ENCODE data around the gene GREB1. TPM values are rescaled to one million over a fixed set of nuclear protein-coding genes. Genes with fewer than 3 reads are reported as not detected.

GREB1 gene
- total and polyA plus RNA-seq, 7 experiments from 2014 or later = 0.14 to 0.82 (median 0.25) TPM; not detected in 3

DNA sequence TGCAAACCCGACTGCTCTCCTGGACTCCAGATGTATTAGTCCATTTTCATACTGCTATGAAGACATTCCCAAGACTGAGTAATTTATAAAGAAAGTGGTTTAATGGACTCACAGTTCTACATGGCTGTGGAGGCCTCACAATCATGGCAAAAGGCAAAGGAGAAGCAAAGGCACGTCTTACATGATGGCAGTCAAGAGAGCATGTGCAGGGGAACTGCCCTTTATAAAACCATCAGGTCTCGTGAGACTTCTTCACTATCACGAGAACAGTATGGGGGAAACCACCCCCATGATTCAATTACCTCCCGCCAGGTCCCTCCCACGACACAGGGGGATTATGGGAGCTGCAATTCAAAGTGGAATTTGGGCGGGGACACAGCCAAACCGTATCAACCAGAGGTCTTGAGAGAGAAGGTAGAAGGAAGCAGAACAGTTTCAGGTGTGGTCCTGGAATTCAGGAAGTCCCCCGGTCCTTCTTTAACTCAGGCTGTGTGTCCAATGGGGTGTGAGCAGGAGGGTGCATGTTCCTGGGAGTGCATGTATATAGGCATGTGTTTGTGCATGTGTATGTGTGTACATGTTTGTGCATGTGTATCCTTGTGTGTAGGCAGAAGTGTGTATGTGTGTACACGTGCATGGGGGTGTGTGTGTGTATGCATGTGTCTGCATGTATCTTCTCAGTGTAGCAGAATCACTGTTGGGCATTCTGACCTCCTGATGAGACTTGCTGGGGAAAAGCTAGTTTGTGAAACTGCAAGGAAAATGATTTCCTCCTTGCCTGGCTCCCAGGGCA, 46.2 kb downstream of the GREB1 start:
- H3K27ac Mint-ChIP-seq = no peak overlapping the region
- ChIA-PET POLR2A (no interaction called here), CTCF (no interaction called here)
- H3K4me1 Mint-ChIP-seq = peaks cover 0 to 7% (median 3%) of the 10 kb centered on the region in 7 donors
- no peaks in the 10 kb centered on the region for H3K9me3 Mint-ChIP-seq
- intact Hi-C loops (cut with micrococcal nuclease) = loop anchor here in 1 of 2 donors (10.0 kb wide), 1 partner anchor 195 kb away; no protein-coding TSS in a partner anchor
- H3K9me3 ChIP-seq (ENCODE audit: control insufficient read depth in 2 of 3, low read length in 3 of 3) = no peaks in the 10 kb centered on the region
- no peak for ATAC-seq
- no peaks in the 10 kb centered on the region for H3K4me1 ChIP-seq (ENCODE audit: control insufficient read depth in 2 of 2, insufficient read depth in 2 of 2, low read length in 2 of 2)
- H3K4me3 Mint-ChIP-seq = no peak overlapping the region
- H3K27me3 Mint-ChIP-seq = peaks cover 0 to 3% (median 0%) of the 10 kb centered on the region in 5 donors
- no peak overlapping the region for H3K27ac ChIP-seq (ENCODE audit: low read depth, low read length)
- no peak for DNase-seq
- no peaks in the 10 kb centered on the region for H3K36me3 ChIP-seq (ENCODE audit: control insufficient read depth in 2 of 3, insufficient read depth in 3 of 3, low read length in 3 of 3)
- no peaks in the 10 kb centered on the region for H3K36me3 Mint-ChIP-seq
- no peaks in the 10 kb centered on the region for H3K27me3 ChIP-seq (ENCODE audit: control insufficient read depth in 2 of 2, insufficient read depth in 2 of 2, low read length in 2 of 2)
- H3K4me3 ChIP-seq (ENCODE audit: low read length) = no peak overlapping the region

DNA sequence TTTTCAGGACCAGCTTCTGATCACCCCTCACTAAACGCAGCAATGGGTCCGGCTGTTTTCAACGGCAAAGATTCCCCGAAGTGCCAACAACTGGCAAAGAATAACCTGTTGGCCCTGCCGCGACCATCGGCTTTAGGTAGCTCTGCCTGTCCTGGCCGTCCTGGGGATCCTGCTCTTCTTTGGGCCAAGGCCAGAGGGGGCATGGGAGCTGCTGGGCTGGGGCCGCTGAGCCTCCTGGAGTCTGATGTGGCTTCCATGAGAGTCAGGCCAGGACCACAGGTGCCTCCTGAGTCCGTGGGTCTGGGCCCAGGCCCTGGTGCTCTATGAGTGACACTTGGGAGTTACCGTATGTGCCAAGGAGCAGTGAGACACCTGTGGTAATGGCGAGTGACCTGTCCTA, 46.9 kb downstream of the GREB1 start:
- no peaks in the 10 kb centered on the region for H3K9me3 Mint-ChIP-seq
- Histone ChIP-seq H3K27ac (ENCODE audit: low read depth, low read length) (no peak overlapping the region), H3K9me3 (ENCODE audit: control insufficient read depth in 2 of 3, low read length in 3 of 3) (no peaks in the 10 kb centered on the region), H3K4me1 (ENCODE audit: control insufficient read depth in 2 of 2, insufficient read depth in 2 of 2, low read length in 2 of 2) (no peaks in the 10 kb centered on the region), H3K27me3 (ENCODE audit: control insufficient read depth in 2 of 2, insufficient read depth in 2 of 2, low read length in 2 of 2) (peaks cover 0 to 1% of the 10 kb centered on the region in 2 donors), H3K36me3 (ENCODE audit: control insufficient read depth in 2 of 3, insufficient read depth in 3 of 3, low read length in 3 of 3) (no peaks in the 10 kb centered on the region), H3K4me3 (ENCODE audit: low read length) (no peak overlapping the region)
- H3K4me3 Mint-ChIP-seq = no peak overlapping the region
- ATAC-seq (no peak), DNase-seq (no peak)
- intact Hi-C loops (cut with micrococcal nuclease) = loop anchor here in 1 of 2 donors (10.0 kb wide), 1 partner anchor 194 kb away; no protein-coding TSS in a partner anchor
- CTCF ChIA-PET = no interaction called here
- H3K27ac Mint-ChIP-seq = no peak overlapping the region
- no peaks in the 10 kb centered on the region for H3K36me3 Mint-ChIP-seq
- H3K27me3 Mint-ChIP-seq = peaks cover 0 to 3% (median 3%) of the 10 kb centered on the region in 5 donors
- peaks cover 0 to 7% (median 3%) of the 10 kb centered on the region in 7 donors for H3K4me1 Mint-ChIP-seq
- POLR2A ChIA-PET = no interaction called here

DNA sequence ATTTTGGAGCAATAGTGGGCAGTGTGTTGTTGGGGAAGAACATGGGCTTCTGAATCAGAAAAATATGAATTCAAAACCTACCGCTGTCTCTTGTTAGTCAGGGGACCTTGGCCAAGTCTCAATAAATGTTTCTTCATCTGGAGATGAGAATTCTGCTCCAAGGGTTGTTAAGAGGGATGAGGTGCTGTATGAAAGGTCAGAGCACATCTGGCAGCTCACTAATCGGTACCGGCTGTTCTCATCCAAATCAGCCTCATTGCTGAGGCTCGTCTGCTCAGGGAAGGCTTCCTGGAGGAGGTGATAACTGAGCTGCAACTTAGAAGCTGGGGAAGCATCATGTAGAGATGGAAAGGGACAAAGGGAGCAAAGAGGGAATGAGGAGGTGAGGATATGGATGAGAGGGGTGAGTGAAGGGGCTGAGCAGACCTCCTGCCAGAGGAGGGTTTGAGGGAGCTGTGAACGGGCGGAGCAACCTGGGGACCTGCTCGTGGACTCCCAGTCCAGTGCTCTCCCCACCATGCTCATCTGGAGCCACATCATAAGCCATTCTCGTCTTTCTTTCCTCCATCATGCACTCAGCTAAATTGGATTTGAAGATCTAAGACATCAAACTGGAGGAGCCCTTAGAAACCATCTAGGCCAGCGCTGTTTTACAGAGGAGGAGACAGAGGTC, 47.4 kb downstream of the GREB1 start:
- intact Hi-C loops (cut with micrococcal nuclease) = loop anchor here in 1 of 2 donors (10.0 kb wide), 1 partner anchor 194 kb away; no protein-coding TSS in a partner anchor
- H3K27me3 Mint-ChIP-seq = peaks cover 0 to 4% (median 3%) of the 10 kb centered on the region in 5 donors
- ChIA-PET POLR2A (no interaction called here), CTCF (interaction anchor here (1.6 to 3.6 kb wide), 4 partner anchors 10 to 451 kb away, joined by 4 to 19 read pairs (median 6); a partner anchor contains a TSS)
- Histone ChIP-seq H3K36me3 (ENCODE audit: control insufficient read depth in 2 of 3, insufficient read depth in 3 of 3, low read length in 3 of 3) (no peaks in the 10 kb centered on the region), H3K27ac (ENCODE audit: low read depth, low read length) (no peak overlapping the region), H3K27me3 (ENCODE audit: control insufficient read depth in 2 of 2, insufficient read depth in 2 of 2, low read length in 2 of 2) (peaks cover 0 to 3% of the 10 kb centered on the region in 2 donors), H3K4me3 (ENCODE audit: low read length) (no peak overlapping the region), H3K4me1 (ENCODE audit: control insufficient read depth in 2 of 2, insufficient read depth in 2 of 2, low read length in 2 of 2) (no peaks in the 10 kb centered on the region), H3K9me3 (ENCODE audit: control insufficient read depth in 2 of 3, low read length in 3 of 3) (no peaks in the 10 kb centered on the region)
- H3K27ac Mint-ChIP-seq = no peak overlapping the region
- no peaks in the 10 kb centered on the region for H3K36me3 Mint-ChIP-seq
- H3K4me3 Mint-ChIP-seq = no peak overlapping the region
- peaks cover 0 to 7% (median 3%) of the 10 kb centered on the region in 7 donors for H3K4me1 Mint-ChIP-seq
- H3K9me3 Mint-ChIP-seq = no peaks in the 10 kb centered on the region
- no peak for DNase-seq
- no peak for ATAC-seq

GRCh38 chr2:11581797-11582611, 48.2 kb downstream of the GREB1 start:
- ChIA-PET CTCF (interaction anchor here (0.9 to 3.6 kb wide), 7 partner anchors 9 to 747 kb away, joined by 3 to 19 read pairs (median 4); a partner anchor contains a TSS), POLR2A (no interaction called here)
- Histone ChIP-seq H3K36me3 (ENCODE audit: control insufficient read depth in 2 of 3, insufficient read depth in 3 of 3, low read length in 3 of 3) (no peaks in the 10 kb centered on the region), H3K27ac (ENCODE audit: low read depth, low read length) (no peak overlapping the region), H3K4me3 (ENCODE audit: low read length) (no peak overlapping the region), H3K27me3 (ENCODE audit: control insufficient read depth in 2 of 2, insufficient read depth in 2 of 2, low read length in 2 of 2) (peaks cover 0 to 3% of the 10 kb centered on the region in 2 donors), H3K9me3 (ENCODE audit: control insufficient read depth in 2 of 3, low read length in 3 of 3) (no peaks in the 10 kb centered on the region), H3K4me1 (ENCODE audit: control insufficient read depth in 2 of 2, insufficient read depth in 2 of 2, low read length in 2 of 2) (no peaks in the 10 kb centered on the region)
- H3K36me3 Mint-ChIP-seq = no peaks in the 10 kb centered on the region
- ATAC-seq = no peak
- H3K4me1 Mint-ChIP-seq = peaks cover 0 to 7% (median 3%) of the 10 kb centered on the region in 7 donors
- H3K27ac Mint-ChIP-seq = no peak overlapping the region
- H3K9me3 Mint-ChIP-seq = no peaks in the 10 kb centered on the region
- H3K4me3 Mint-ChIP-seq = no peak overlapping the region
- no peak for DNase-seq
- H3K27me3 Mint-ChIP-seq = peaks cover 0 to 4% (median 3%) of the 10 kb centered on the region in 5 donors
- intact Hi-C loops (cut with micrococcal nuclease) = loop anchor here (1.0 to 10.0 kb wide), 2 partner anchors 104 to 193 kb away; no protein-coding TSS in a partner anchor

- ChIA-PET CTCF (interaction anchor here (0.9 to 3.6 kb wide), 8 partner anchors 8 to 747 kb away, joined by 3 to 19 read pairs (median 4); a partner anchor contains a TSS), POLR2A (no interaction called here)
- no peak overlapping the region for H3K4me3 Mint-ChIP-seq
- peaks cover 0 to 4% (median 3%) of the 10 kb centered on the region in 5 donors for H3K27me3 Mint-ChIP-seq
- DNase-seq = no peak
- ATAC-seq = no peak
- H3K4me3 ChIP-seq (ENCODE audit: low read length) = no peak overlapping the region
- no peak overlapping the region for H3K27ac ChIP-seq (ENCODE audit: low read depth, low read length)
- H3K4me1 ChIP-seq (ENCODE audit: control insufficient read depth in 2 of 2, insufficient read depth in 2 of 2, low read length in 2 of 2) = no peaks in the 10 kb centered on the region
- H3K36me3 ChIP-seq (ENCODE audit: control insufficient read depth in 2 of 3, insufficient read depth in 3 of 3, low read length in 3 of 3) = no peaks in the 10 kb centered on the region
- no peaks in the 10 kb centered on the region for H3K9me3 Mint-ChIP-seq
- peaks cover 0 to 3% of the 10 kb centered on the region in 2 donors for H3K27me3 ChIP-seq (ENCODE audit: control insufficient read depth in 2 of 2, insufficient read depth in 2 of 2, low read length in 2 of 2)
- H3K27ac Mint-ChIP-seq = no peak overlapping the region
- peaks cover 0 to 7% (median 3%) of the 10 kb centered on the region in 7 donors for H3K4me1 Mint-ChIP-seq
- no peaks in the 10 kb centered on the region for H3K36me3 Mint-ChIP-seq
- intact Hi-C loops (cut with micrococcal nuclease) = loop anchor here (1.0 to 10.0 kb wide), 2 partner anchors 104 to 192 kb away; no protein-coding TSS in a partner anchor
- no peaks in the 10 kb centered on the region for H3K9me3 ChIP-seq (ENCODE audit: control insufficient read depth in 2 of 3, low read length in 3 of 3)
Measured at GRCh38 chr2:11582612-11582861, 48.7 kb downstream of the GREB1 start.

Measured in naive thymus-derived CD4-positive, alpha-beta T cell (primary cell).